Middle frontal gyrus (tissue), 1 donor: ENCODE measurements around the gene IRF1.

Experiments used
- DNase-seq: peaks from one replicate; pipeline ENCODE4 v3.0.0-alpha.2; 2015; ENCODE audit warnings: low spot score; ENCODE audit errors: extremely low spot score

The IRF1 gene

DNA sequence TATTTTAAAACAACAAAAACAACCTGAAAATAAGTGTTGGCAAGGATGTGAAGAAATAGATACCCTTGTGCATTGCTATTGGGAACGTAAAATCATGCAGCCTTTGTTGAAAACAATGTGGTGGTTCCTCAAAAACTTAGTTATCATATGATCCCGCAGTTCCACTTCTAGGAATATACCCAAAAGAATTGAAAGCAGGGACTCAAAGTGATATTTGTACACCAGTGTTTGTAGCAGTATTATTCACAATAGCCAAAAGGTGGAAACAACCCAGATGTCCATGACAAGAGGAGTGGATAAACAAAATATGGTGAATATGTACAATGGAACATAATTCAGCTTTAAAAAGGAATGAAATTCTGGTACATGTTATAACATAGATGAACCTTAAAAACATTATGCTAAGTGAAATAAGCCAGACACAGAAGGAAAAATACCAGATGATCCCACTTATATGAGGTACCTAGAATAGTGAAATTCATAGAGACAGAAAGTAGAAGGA, 29.0 kb downstream of the IRF1 start:
- no peak for DNase-seq

DNA sequence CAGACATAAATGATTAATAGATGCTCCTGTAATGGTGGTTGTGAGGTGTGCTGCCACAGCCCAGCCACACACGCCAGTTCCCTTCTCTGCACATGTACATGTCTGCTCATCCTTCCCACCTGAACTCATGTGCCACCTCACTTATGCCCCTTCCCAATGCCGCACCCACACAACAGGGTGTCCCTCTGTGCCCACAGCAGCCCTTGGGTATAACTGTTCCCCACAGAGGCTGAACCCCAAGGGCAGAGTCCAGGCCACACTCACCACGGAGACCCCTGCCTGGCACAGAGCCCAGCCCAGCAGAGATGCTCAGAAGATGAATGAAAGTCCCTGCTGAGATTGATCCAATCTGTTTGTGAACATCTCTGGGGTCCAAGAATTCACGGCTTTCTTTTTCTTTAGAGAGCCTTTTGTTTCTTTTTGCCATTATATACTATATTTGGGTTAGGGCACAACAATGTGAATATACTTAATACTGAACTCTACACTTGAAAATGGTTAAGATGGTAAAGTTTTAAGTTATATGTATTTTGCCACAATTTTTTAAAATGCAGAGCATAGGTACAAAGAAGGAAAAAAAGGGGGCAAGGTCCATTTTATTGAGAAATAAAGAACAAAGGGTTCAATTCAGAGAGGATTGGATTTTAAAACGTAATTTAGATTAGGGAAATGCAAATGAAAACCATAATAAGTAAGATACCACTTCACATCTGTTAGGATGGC, 29.6 kb downstream of the IRF1 start:
- no peak for DNase-seq

DNA sequence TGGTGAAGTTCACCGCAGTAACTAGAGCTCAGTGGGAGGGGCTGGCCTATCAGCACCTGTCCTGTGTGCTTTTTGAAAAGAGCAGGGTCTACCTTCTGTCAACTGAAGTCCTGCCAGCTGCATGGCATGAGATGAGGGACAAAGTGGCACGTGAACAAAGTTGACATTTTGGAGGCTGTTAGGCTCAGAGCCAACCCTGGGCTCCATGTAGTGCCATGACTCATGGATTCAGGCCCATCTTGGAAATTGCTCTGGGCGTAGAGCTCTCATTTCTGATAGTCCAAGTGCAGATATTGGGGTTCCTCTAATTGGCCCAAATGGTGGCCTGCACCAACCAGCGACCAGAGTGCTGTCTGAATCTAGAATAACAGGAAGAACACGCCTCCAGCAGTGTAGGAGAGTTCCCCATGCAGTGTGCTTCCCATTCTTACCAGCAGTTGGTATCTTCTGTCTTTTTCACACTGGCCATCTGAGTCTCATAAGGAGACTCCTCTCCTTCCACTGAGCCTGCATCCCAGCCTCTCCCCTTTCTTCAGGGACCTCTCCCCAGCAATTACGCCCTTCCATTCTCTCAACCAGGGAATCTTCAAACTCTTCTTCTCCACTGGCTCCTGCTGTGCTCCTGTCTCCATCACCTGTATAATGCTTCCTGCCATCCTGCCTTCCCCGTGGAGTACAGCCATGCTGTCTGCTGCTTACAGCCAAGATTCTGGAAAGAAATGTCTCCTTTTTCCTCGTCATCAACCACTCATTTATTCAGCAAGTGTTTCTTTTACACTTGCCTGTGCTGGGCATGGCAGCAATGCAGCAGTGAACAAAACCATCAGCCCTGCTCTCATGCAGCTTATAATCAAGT, 30.4 kb downstream of the IRF1 start:
- no peak for DNase-seq

DNA sequence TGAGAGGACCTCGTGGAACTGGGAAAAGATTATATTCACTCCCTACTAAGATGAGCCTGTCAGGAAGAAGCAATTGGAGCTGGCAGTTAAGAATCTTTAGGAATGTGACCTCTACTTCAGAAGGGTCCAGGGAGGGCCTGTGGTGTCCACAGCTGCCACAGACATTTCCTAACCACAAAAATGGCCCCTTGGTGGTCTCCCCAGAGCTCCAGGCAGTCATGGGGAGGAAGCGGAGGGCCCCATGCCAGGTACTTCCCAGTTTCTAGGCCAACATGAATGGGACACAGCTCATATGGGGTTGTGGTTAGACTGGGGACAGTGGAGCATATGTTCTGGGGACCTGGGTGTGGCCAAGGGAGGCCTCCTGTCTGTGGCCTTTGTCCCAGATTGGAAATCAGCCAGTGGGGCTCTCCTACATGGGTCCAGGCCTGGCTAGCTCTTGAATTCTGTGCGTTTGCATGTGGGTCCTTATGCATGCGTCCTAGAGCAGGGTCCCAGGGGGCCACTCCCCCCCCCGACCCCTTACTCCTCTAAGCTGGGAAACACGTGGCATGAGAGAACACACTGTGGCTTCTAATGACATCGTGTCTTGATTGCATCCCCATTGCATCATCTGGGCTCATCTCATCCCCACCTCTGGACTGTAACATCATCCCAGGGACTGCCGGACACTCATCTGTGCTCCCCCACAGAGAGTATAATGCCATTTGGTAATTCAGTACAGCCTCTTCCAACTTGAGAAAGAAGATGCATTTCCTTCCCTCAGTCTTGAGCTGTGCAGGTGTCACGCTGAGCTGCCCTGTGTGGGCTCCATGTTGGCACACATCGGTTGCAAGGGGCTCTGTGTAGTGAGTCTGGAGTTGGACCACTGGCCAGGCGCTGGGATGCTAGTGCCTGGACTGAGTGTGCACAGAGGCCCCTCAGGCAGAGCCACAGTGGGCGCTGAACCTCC, 31.3 kb downstream of the IRF1 start:
- DNase-seq = no peak

DNA sequence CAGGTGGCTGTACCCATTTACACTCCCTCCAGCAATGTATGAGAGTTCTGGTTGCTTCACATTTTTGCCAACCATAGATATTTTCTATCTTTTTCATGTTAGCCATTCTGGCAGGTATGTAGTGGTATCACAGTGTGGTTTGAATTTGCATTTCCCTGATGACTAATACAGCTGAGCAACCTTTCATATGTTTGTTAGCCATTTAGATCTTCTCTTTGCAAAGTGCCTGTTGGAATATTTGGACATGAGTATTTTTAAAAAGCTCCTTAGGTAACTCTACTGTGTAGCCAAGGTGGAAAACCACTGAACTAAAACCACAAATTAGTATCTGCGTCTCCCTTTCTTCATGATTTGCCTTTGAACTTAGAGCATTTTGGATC, 31.9 kb downstream of the IRF1 start:
- no peak for DNase-seq

DNA sequence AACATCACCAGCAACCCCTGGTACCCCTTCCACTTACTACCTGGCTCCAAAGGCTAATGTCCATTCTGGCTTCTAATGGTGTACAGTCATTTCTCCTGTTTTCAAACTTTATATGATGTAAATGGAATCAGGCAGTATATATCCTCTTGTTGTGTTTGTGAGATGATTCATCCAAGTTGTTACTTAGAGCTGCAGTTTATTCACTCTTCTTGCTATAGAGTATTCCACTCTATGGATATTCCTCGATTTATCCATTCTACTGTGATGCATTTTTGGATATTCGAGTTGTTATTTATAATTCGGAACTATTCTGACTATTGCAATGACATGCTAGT, 32.4 kb downstream of the IRF1 start:
- DNase-seq = no peak

DNA sequence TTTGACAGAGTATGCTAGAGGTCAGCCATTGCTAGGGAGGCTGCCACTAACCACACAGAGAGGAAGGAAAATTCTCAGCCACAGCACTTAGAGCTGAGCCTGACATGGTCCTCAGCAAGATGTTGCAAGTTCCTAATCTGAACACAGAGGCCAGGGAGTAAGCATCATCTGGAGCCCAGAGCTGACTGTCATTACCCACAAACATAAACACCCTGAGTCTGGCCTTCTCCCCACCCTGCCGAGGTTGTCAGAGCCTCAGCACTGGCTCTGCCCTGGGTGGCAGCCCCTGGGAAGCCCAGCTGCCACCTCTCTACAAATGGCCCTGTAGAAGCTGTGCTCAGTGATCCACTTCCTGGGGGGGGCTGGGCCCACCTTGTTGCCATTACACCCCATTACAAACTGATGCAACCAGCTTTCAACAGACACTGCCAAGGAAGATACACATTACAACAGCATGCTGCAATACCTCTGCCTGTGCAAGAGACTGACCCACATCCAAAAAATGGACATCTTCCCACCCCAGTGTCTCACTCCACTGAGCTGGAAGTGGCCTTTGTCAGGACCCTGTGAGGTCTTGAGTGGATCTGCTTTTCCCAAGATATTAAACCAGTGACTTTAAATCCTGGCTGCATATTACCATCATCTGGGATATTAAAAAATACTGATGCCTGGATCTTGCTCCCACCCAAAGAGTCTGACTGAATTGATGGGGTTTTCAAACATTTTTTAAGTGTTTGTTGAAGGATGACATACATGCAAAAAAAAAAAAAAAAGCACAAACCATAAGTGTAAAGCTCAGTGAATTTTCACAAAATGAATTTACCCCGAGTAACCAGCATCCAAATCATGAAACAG, 33.0 kb downstream of the IRF1 start:
- no peak for DNase-seq

DNA sequence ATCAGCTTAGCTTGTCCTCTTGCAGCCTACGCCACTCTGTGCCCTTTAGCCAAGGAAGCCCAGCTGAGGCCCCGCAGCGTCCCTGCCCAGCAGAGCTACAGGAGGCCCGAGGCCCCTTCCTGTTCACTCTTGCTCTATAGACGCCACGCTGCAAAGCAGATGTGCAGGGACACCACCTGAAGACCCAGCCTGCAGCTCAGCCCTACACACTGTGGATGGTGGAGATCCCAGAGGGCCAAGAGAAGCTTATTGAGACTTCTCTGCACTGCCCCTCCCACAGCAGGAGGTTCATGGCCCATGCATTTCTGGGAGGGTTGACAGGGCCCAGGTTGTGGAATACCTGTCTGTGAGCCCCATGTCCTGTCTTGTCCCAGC, 33.6 kb downstream of the IRF1 start:
- no peak for DNase-seq

DNA sequence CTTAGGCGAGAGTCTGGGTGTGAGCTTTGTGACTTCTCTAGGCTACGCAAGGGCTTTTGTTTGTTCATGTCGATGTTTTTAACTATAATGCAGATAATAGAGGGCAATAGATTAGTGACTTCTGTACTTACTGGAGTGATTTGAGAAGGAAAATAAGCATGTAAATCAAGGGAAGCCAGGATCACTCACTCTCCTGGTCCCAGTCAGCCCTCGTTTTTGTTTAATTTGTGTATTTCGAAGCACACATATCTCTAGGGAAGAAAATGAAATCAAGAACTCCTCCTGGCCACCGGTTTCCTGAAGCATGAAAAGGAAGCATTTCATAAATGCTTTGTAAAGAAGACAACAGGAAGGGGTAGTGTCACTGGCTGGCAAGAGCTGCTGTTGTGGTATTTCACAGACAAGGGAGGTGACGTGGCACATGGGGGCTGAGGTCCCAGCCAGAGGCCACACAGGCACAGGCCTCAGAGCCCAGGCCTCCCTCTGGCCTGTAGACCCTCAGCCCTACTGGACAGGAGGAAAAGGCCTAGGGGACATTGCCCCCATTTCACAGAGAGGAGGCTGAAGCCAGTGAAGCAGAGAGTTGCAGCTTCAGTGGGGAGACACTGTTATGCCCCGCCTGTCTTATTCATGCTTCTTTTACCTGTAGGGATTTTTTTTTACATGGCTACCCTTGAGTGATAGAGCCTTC, 34.1 kb downstream of the IRF1 start:
- DNase-seq = no peak

DNA sequence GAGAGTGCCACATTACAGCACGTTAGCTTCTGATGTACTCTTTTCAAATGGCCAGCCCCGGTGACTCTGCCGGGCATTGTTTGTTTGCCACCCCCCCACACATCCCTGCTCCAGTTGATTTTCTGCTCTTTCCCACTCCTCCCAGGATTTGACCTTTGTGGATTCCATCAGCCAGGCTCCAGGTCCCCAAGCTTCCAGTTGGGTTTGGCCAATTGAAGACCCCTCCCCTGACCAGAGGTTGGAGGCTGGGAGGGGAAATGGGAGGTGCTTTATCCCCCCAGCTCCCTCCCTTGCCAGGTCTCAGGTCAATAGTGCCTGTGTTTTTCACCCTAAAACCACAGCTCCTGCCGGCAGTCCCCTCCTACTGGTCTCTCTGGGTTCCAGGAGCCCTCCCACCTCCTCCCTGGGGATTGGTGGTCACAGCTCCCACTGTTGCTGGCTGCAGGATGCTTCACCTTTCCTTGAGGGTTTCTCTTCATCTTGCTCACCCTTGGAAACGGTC, 34.9 kb downstream of the IRF1 start:
- DNase-seq = no peak

DNA sequence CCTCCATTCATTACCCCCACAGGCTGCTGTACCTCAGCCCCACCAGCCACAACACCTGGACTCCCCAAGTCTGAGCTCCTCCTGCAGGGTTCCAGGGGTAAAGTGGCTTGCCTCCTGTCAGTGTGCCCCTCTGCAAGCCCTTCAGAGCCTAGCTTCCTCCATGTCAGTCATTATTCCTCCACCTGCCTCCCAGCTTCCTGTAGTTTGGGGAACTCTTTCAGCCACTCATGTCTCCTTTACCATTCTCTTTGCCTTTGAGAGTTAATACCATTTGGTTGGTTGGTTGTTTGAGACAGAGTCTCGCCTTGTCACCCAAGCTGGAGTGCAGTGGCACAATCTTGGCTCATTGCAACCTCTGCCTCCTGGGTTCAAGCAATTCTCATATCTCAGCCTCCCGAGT, 36.2 kb downstream of the IRF1 start:
- no peak for DNase-seq

DNA sequence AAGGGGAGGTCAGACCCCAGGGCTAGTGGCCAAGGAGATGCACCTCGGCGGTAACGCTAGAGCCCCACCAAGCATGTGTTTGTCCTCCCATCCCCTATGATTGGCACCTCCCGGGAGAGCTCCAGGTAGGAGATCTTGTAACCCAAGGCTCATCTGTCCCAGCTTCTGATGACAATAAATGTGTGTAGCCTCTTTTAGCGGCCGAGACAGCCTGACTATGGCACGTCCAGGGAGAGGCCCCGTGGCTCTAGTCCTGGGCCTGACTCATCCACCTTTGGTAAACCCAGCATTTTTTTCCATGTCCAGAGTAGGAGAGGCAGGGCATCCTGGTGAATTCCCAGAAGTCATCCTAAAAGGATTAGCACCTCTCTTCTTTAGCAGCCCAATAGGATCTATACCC, 39.2 kb downstream of the IRF1 start:
- DNase-seq = no peak

DNA sequence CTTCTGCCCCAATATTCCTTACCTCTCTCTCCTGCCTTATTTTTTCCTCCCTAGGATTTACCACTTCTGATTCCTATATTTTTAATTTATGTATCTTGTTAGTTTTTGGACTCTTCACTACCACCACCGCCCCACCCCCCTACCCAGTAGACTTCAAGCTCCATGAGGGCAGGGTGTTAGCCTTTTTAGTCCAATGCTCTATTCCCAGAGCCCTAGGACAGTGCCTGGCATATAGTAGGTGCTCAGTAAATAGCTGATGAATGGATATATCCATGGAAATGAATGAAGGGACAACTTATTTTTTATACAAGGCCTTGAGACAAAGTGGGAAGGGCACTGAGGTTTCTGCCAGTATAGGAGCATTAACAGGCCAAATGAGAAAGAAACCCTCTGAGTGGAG, 41.5 kb downstream of the IRF1 start:
- no peak for DNase-seq

DNA sequence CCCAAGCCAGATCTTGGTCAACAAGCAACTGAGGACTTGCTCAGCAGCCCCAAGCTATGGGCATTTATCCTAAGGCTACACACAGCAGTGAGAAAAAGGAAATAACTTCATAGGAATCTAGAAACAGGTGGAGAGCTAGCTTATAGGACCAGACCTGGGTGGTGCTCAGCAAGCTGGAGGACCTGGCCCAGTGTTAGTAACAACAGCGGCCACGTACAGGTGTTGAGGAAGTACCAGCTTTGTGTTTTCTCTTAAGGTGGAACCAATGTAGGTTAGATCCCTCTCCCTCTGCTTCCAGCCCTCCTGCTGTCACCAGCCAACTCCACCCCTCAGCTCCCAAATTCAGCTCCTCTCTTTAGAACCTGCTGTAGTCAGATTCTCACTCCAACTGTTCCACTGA, 43.4 kb downstream of the IRF1 start:
- DNase-seq = no peak

DNA sequence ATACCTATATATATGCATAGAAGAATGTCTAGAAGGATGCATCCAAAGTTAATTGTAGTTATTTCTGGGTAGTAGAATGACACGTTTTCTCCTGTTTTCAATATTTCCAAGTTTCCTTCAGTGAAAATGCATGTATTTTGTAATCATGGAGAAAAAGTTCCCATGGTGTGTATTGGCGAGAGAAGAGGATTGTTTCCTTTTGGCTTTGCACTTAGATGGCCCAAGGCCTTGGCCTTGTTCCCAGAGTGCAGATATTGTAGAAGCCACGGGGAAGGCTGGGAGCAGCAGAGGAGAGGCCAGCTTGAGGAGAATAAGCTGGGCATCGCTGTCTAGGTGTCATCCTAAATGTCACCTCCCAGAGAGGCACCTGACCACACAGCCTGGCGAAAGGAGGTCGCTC, 44.0 kb downstream of the IRF1 start:
- DNase-seq = no peak

DNA sequence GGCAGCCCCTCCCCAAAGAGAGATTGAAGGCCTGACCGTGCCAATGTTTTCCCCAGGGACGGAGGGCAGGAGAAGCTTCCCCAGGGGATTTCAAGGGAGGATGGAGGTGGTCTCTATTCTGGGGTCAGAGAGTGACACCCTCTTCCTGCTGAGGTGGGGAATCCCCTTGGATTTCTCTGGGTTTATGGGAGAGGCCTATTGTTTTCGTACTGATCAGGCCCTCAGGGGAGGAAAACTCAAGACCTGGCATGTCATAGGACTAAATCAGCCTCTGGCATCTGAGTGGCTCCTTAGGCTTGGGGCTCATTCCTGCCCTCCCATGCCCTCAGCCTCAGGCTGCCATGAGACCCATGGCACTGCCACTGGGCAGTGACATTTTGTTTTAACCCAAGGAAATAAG, 44.6 kb downstream of the IRF1 start:
- DNase-seq = no peak

DNA sequence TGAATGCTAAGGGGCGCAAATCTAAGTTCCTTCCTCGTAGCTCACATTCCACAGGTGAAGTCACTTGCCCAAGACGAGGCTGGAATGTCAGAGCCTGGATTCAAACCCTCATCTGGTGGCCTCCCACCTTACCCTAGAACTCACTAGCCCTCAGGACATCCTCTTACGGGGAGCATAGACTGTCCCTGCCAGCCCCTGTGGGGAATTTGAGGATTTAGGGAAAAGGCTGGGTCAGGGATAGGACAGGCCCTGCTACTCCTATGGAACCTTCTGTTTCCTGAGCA, 45.0 kb downstream of the IRF1 start:
- DNase-seq = no peak

DNA sequence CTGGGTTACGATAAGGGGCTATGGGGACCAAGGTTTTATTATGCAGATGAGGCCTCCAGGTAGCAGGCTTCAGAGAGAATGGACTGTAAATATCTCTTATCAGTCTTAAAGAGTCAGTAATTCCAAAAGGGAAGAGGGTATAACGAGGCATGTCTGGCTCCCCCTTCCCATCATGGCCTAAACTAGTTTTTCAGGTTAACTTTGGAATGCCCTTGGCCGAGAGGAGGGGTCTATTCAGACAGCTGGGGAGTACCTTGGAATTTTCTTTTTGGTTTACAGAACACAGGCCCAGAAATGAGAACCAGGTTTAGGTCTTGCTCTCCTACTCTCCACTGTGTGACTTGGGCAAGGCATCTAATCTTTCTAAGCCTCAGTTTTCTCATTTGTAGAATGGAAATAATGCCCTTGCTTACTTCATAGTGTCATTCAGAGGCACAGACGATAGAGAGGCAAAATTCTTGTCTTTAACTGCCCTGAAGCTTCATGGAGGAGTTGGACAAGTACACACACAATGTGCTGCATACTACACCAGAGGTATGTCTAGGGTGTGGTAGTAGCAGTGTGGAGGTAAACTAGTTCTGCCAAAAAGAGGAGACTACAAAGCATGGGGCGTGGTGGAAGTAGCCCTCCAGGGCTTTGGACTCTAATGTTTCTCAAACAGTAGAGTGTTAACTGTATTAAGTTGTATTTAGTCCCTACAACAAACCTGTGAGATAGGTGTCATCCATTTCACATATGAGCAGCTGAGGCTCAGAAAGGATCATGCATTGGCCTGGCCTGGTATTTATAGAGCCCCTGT, 45.5 kb downstream of the IRF1 start:
- no peak for DNase-seq

DNA sequence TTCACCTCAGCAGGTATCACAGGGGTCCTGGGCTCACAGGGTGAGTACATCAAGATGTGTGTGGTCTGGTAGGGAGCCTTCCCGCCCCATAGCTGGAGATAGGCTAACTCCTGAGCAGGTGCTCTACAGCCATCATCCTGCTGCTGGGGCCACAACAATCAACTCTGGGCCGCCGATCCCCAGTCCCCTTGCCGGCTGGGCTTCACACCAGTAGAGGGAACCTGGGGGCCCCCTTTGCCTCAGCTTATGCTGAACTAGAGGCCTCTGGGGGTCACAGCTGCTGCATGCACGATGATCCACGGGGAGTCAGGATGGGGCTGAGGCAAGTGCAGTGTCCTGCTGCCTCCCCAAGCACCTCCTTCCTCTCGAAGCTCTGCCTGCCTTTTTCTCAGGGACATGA, 46.5 kb downstream of the IRF1 start:
- no peak for DNase-seq
